ENCODE measurements around the gene CHRNB2.

CHRNB2 gene

DNA sequence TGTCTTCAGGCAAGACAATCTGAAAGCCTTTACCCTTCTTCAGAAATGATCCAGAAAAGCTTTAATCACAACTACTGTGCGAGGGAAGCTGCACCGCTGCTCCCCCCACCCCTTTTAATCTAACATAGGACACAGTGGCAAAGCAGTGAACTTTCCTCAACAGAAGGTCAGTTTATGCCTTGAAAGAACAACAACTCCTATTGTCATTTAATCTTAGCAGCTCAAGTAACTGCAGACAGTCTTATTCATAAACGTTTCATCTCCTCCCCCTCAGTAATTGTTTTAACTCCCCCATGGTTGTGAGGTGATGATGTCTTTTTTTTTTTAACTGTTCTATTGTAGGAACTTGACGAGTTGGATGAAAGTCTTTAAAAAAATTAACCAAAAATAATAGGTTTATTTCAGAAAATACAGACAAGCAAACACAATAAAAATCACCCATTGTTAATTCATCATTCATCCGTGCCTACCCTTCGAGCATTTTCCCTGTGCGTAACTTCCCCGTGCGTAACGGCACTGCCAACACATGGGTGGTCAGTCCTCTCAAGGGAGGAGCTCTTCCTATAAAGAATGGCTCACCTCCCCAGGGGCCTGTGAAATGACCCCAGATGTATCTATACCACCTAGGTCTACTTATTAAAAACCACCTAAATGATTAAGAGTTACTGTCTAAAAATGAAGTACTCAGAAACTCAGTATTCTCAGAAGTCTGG is 43.7 kb downstream of the CHRNB2 start:
- DNase-seq (ENCODE audit: low read depth in 1 of 2, low spot score in 1 of 2), result no peak
- in situ Hi-C loops (cut with HindIII; ENCODE audit: low pct_unique_long_range_greater_than_20kb, low sequenced_read_pairs), result no loop called here
- no peak for TF ChIP-seq JUND (IDR thresholded peaks at IDR 0.05; ENCODE audit: low read depth)

DNA sequence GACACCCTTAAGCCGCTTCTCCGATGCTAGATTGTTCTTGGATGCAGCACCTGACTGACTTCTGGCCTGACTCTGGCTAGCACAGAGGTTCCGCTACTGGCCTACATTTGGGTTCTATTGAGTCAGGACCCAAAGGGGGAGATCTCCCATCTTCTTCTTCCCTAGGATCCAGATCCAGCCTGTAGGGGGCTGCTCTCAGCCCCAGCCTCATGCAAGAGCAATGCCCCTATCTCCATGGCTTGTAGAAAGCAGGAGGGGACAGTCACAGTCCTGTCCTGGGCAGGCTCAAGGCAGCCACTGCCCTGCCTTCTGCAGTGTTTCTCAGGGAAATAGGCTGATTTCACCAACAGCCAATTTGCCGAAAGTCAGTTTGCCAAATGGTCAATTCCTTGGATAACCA is 46.7 kb downstream of the CHRNB2 start:
- no peak for TF ChIP-seq JUND (IDR thresholded peaks at IDR 0.05; ENCODE audit: low read depth)
- no peak for DNase-seq (ENCODE audit: low read depth in 1 of 2, low spot score in 1 of 2)
- in situ Hi-C loops (cut with HindIII; ENCODE audit: low pct_unique_long_range_greater_than_20kb, low sequenced_read_pairs), result no loop called here

DNA sequence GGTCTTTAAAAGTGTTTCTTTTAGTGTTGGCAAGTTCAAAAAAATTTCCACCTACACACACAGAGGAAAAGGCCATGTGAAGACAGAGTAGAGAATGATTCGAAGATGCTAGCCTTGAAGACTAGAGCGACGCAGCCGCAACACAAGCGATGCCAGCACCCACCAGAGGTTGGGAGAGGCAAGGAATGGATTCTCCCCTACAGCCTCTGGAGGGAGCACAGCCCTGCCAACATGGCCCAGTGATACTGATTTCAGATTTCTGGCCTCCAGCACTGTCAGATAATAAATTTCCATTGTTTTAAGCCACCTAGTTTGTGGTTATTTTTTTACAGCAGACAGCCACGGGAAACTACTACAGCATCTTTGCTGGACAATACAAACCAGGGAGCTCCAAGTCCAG is 47.3 kb downstream of the CHRNB2 start:
- DNase-seq (ENCODE audit: low read depth in 1 of 2, low spot score in 1 of 2), result no peak
- TF ChIP-seq JUND (IDR thresholded peaks at IDR 0.05; ENCODE audit: low read depth), result no peak
- in situ Hi-C loops (cut with HindIII; ENCODE audit: low pct_unique_long_range_greater_than_20kb, low sequenced_read_pairs), result no loop called here

DNA sequence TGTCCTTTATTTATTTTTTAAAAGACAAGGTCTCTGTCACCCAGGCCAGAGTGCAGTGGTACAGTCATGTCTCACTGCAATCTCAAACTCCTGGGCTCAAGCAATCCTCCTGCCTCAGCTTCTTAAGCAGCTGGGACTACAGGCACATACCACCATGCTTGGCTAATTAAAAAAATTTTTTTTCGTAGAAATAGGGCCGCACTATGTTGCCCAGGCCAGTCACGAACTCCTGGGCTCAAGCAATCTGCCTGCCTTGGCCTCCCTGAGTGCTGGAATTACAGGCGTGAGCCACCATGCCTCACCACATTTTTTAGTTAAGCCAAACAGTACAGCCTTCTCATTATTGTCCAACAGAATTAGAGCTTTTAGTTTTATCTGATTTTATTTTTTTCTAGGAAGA is 47.8 kb downstream of the CHRNB2 start:
- DNase-seq (ENCODE audit: low read depth in 1 of 2, low spot score in 1 of 2), result no peak
- no peak for TF ChIP-seq JUND (IDR thresholded peaks at IDR 0.05; ENCODE audit: low read depth)
- in situ Hi-C loops (cut with HindIII; ENCODE audit: low pct_unique_long_range_greater_than_20kb, low sequenced_read_pairs), result no loop called here

DNA sequence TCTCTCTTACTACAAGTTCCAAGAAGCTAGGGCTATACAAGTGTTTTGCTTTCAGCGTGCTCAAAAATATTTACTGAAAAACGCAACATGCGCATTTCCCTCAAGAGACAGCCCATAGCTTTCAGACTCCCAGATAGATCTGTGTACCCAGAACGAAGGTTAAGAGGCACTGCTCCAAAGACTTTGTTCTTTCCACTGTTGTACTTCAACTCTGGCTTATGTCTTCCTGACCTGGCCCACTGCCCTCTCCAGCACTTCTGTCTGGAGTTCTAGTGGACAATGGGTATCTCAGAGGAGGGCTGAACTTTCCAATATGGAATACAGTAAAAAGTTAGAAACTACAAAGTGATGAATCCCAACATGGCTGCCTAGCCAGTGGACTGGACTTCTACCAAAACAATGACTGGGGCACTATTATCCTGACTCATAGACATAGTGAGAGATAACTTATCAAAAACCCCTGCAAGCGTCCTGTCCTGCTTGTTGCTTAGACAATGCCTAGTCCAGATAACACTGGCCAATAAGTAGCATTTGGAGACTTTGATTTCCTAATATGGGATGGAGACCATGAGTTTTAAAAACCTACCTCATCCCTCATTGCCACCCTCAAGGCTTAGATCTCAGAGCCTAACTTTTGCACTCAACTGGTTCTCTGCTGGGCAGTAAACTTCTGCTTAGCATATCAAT is 49.2 kb downstream of the CHRNB2 start:
- in situ Hi-C loops (cut with HindIII; ENCODE audit: low pct_unique_long_range_greater_than_20kb, low sequenced_read_pairs), result no loop called here
- TF ChIP-seq JUND (IDR thresholded peaks at IDR 0.05; ENCODE audit: low read depth), result no peak
- DNase-seq (ENCODE audit: low read depth in 1 of 2, low spot score in 1 of 2), result no peak

DNA sequence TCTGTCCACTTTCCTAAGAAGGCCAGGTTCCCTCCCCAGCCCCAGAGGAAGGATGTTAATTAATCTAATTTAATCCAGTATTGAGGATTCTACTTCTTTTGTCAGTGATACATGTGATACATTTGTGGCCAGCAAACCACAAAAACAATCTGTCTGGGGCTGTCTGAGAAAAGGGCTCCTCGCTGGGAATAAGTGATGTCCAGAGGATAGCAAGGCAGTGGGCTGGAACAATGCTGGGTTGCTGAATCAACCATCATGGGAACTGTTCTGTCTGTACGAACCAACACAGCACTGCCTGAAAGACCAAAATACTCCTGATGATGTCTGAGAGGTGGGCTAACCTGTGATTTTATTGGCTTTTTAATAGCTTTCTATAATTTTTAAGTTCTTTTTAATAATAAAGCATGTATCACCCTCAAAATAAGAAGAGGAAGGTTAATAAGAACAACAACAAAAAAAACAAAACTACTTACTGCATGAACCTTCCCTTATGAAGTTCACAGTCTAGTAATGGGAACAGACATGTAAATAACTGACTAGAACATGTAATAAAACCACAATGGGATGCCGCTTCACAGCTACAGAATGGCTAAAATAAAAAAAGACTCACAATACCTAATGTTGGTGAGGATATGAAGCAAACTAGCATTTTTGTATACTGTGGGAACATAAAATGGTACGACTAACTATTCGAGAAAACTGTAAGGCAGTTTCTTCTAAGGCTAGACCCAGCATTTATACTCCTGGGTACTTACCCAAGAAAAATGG is 51.8 kb downstream of the CHRNB2 start:
- TF ChIP-seq JUND (IDR thresholded peaks at IDR 0.05; ENCODE audit: low read depth), result no peak
- no peak for DNase-seq (ENCODE audit: low read depth in 1 of 2, low spot score in 1 of 2)
- in situ Hi-C loops (cut with HindIII; ENCODE audit: low pct_unique_long_range_greater_than_20kb, low sequenced_read_pairs), result no loop called here

DNA sequence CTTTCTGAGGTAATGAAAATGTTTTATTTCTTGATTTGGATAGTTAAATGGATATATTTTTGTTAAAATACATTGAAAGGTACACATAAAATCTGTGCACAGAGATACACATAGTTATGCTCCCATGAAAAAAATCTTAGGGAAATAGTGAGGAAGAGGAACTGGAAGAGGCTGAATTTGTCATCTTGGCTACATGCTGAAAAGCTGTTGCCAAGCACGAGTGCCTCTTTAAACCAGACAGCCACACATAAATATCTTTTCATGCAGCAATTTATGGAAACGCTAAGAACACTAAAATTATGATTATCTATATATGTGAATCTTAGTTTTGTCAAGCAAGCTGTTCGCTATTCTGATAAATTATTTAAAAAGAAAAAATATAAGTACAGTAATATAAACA is 53.2 kb downstream of the CHRNB2 start:
- in situ Hi-C loops (cut with HindIII; ENCODE audit: low pct_unique_long_range_greater_than_20kb, low sequenced_read_pairs), result no loop called here
- no peak for TF ChIP-seq JUND (IDR thresholded peaks at IDR 0.05; ENCODE audit: low read depth)
- DNase-seq (ENCODE audit: low read depth in 1 of 2, low spot score in 1 of 2), result no peak

DNA sequence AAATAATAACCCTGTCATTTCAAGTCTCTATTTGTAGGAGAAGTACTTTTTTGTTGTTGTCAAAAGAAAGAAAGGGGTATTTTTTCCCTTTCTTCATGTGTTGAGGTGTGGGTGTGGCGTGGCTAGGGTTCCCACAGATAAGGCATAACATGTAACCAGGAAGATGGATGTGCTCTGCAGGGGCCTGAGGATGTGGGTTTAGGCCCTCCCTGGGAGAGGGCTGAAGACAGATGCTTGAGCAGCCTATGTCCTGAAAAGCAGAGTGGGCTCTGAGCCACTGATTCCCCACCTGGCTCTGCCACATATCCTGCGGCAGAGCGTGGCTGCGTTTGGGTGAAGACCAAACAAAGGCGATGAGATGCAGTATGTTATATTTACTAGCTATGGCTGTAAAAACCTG is 54.3 kb downstream of the CHRNB2 start:
- DNase-seq (ENCODE audit: low read depth in 1 of 2, low spot score in 1 of 2), result no peak
- in situ Hi-C loops (cut with HindIII; ENCODE audit: low pct_unique_long_range_greater_than_20kb, low sequenced_read_pairs), result no loop called here
- TF ChIP-seq JUND (IDR thresholded peaks at IDR 0.05; ENCODE audit: low read depth), result no peak

DNA sequence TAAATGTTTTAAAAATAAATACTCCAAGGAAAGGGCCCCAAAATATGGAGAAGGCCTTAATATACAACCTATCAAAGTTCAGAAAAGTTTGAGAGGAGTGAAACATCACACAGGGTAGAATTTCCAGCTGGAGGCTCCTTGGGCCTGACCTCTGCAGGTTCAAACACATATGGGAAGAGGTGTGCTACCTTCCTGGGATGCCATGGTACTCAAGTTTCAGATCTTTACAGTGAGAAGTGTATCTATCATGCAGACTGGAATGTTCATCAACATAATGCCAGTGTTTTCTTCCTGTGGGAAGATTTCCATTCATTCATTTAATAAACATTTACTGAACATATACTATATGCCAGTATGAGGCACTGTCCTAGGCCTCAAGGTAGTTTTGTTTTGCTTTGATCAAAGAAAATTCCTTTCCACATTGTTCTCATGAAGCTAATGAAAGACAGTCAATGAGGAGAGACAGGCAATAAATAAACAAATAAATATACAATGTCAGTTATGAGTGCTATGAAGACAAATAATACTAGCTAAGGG is 55.0 kb downstream of the CHRNB2 start:
- TF ChIP-seq JUND (IDR thresholded peaks at IDR 0.05; ENCODE audit: low read depth), result no peak
- DNase-seq (ENCODE audit: low read depth in 1 of 2, low spot score in 1 of 2), result no peak
- in situ Hi-C loops (cut with HindIII; ENCODE audit: low pct_unique_long_range_greater_than_20kb, low sequenced_read_pairs), result no loop called here

DNA sequence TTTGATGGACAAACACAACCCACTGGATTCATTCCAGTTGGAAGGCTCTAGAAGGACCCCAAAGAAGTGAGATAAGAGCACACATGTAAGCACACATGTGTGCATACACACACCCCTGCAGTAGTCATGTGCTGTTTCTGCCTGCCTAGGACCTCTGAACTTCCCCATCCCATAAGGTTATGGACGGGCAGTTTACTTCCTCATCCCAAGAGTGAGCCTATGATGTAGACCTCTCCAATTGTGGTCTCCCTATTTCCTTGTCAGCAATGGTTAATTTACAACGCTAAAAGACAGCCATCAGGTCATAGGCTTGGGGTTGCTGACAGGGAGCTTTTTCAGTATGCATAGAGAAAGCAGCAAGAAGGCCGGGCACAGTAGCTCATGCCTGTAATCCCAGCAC is 55.8 kb downstream of the CHRNB2 start:
- no peak for TF ChIP-seq JUND (IDR thresholded peaks at IDR 0.05; ENCODE audit: low read depth)
- in situ Hi-C loops (cut with HindIII; ENCODE audit: low pct_unique_long_range_greater_than_20kb, low sequenced_read_pairs), result no loop called here
- DNase-seq (ENCODE audit: low read depth in 1 of 2, low spot score in 1 of 2), result no peak

DNA sequence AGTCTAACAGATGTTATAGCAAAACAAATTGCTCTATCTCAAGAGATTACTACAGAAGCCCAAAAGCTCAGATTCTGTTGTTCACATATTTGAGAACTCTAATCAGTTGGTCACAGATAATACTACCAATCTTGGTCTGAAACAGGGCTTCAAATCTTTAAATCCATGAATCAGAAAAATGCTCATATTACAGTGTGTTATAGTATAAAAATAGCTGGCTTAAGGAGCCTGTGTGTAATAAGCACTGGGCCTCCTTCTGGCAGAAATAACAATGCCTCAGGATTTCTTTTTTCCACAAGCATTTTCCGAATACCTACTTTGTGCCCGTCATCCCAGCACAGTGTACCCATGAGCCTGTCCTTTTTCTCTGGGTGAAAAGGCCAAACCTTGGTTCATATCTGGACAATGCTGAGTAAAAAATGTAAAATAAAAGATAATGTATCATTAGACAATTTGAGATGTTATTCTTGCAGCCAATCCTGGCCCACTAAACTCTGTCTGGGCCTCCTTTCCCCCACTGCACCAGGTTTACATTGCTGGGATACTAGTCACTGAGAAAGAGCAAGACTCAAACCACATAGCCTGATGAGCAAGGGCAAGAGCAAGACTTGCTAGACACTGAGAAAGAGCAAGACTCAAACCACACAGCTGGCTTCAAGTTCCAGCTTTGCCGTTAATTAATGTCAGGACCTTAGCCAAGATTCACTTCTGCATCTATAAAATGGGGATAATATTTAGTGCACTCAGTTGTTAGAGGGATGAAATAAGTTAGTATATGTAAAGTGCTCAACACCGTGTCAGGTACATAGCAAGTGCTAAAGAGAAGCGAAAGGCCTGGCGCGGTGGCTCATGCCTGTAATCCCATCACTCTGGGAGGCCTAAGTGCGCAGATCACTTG is 57.4 kb downstream of the CHRNB2 start:
- in situ Hi-C loops (cut with HindIII; ENCODE audit: low pct_unique_long_range_greater_than_20kb, low sequenced_read_pairs), result no loop called here
- no peak for TF ChIP-seq JUND (IDR thresholded peaks at IDR 0.05; ENCODE audit: low read depth)
- no peak for DNase-seq (ENCODE audit: low read depth in 1 of 2, low spot score in 1 of 2)

Measured in T47D (cell line).